ENCODE measurements around the gene CACTIN. TPM values are rescaled to one million over a fixed set of nuclear protein-coding genes. Genes with fewer than 3 reads are reported as not detected.

The CACTIN gene
- total RNA-seq, 4 donors from 2014 or later, result 14.4 to 31.1 (median 22.5) TPM

- no peak for TF ChIP-seq CTCF (IDR thresholded peaks at IDR 0.05)
- DNase-seq (ENCODE audit: low spot score), result no peak
- ATAC-seq (ENCODE audit: low FRiP score), result no peak
Observed at GRCh38 chr19:3660493-3661219, 34.1 kb upstream of the CACTIN start.

- no peak for TF ChIP-seq CTCF (IDR thresholded peaks at IDR 0.05)
- DNase-seq (ENCODE audit: low spot score) (no peak), ATAC-seq (ENCODE audit: low FRiP score) (no peak)
Observed at GRCh38 chr19:3659746-3660112, 33.1 kb upstream of the CACTIN start.

GRCh38 chr19:3658870-3659745, 32.5 kb upstream of the CACTIN start:
- ATAC-seq (ENCODE audit: low FRiP score) (no peak), DNase-seq (ENCODE audit: low spot score) (no peak)
- TF ChIP-seq CTCF (IDR thresholded peaks at IDR 0.05), result no peak

GRCh38 chr19:3658004-3658869, 31.6 kb upstream of the CACTIN start:
- DNase-seq (ENCODE audit: low spot score), result no peak
- no peak for ATAC-seq (ENCODE audit: low FRiP score)
- no peak for TF ChIP-seq CTCF (IDR thresholded peaks at IDR 0.05)

- TF ChIP-seq CTCF (IDR thresholded peaks at IDR 0.05), result no peak
- DNase-seq (ENCODE audit: low spot score), result no peak
- no peak for ATAC-seq (ENCODE audit: low FRiP score)
Observed at GRCh38 chr19:3657395-3657769, 30.8 kb upstream of the CACTIN start.

- TF ChIP-seq CTCF (IDR thresholded peaks at IDR 0.05), result no peak
- ATAC-seq (ENCODE audit: low FRiP score) (no peak), DNase-seq (ENCODE audit: low spot score) (no peak)
Observed at GRCh38 chr19:3656747-3657394, 30.3 kb upstream of the CACTIN start.

Data from omental fat pad (tissue), 4 donors.